ENCODE measurements around the gene TEX14. TPM values are rescaled to one million over a fixed set of nuclear protein-coding genes. Genes with fewer than 3 reads are reported as not detected.

Gene TEX14
- total and polyA plus RNA-seq, 10 of the 15 experiments (the other 5 are each of a cell fraction or from before 2014, with no cell fraction given), result 0.15 to 1.3 (median 0.66) TPM

- intact Hi-C loops (cut with micrococcal nuclease; ENCODE audit: unreplicated experiment) (no loop called here), in situ Hi-C loops (cut with MboI) (no loop called here)
- POLR2A ChIA-PET, result interaction anchor here (0.5 kb wide), 1 partner anchor 24 kb away, joined by 3 read pairs; no protein-coding TSS in a partner anchor
- no peak overlapping the region for H3K27ac ChIP-seq (ENCODE audit: control insufficient read depth, insufficient read depth)
- no peaks in the 10 kb centered on the region for H4K20me1 ChIP-seq (ENCODE audit: control insufficient read depth, insufficient read depth)
- no peaks in the 10 kb centered on the region; a peak in 2 of 4 replicates for H3K36me3 ChIP-seq (ENCODE audit: control insufficient read depth in 2 of 2, insufficient read depth in 2 of 2, low read length in 1 of 2)
- H3K4me1 ChIP-seq (ENCODE audit: control insufficient read depth, insufficient read depth, low read length), result no peaks in the 10 kb centered on the region
- no TSS peak for BruUV-seq (replicated peaks)
- H2AFZ ChIP-seq (ENCODE audit: control insufficient read depth, low read depth, low read length), result no peak overlapping the region
- H3K27me3 ChIP-seq (replicated peaks in 1 of 2; ENCODE audit: control insufficient read depth in 2 of 2, insufficient read depth in 2 of 2, low read length in 1 of 2), result no peaks in the 10 kb centered on the region
- no peak for DNase-seq (ENCODE audit: low read depth, low spot score)
- SMC1A ChIA-PET (ENCODE audit: uncharacterized antibody, unreplicated experiment), result interaction anchor here (1.4 kb wide), 1 partner anchor 9 kb away, joined by 4 read pairs; no protein-coding TSS in a partner anchor
- no peak for ATAC-seq
- H3K4me3 ChIP-seq, result no peak overlapping the region
- RAD21 ChIA-PET (ENCODE audit: unreplicated experiment), result no interaction called here
- H3K79me2 ChIP-seq (ENCODE audit: control insufficient read depth, insufficient read depth, low read length), result no peaks in the 10 kb centered on the region
- CTCF ChIA-PET, result no interaction called here
- no peaks in the 10 kb centered on the region for H3K9me3 ChIP-seq (replicated peaks; ENCODE audit: control insufficient read depth, insufficient read depth, low read length)
- WGBS (ENCODE audit: insufficient coverage, insufficient replicate concordance, low lambda C conversion rate, missing lambda C conversion rate), result 96% methylated on average over 3 of the region's 3 CpGs
- no peak overlapping the region for H3K9ac ChIP-seq (ENCODE audit: control insufficient read depth, insufficient read depth, low read length)
- FAIRE-seq, result no peak
- TF ChIP-seq SREBF1 (IDR thresholded peaks at IDR 0.05; ENCODE audit: low read length), result no peak
- TF ChIP-seq RELB (IDR thresholded peaks at IDR 0.05; ENCODE audit: low read depth), result no peak
- no peak for TF ChIP-seq RAD51 (IDR thresholded peaks at IDR 0.05)
- no peak for TF ChIP-seq TCF7 (IDR thresholded peaks at IDR 0.05; ENCODE audit: borderline replicate concordance)
- no peak for TF ChIP-seq RELA (IDR thresholded peaks at IDR 0.05; ENCODE audit: borderline replicate concordance, partially characterized antibody)
- no peak for TF ChIP-seq PML (IDR thresholded peaks at IDR 0.05; ENCODE audit: low read length)
- no peak for TF ChIP-seq CTCF (IDR thresholded peaks at IDR 0.05 in 2 of 3, conservative IDR thresholded peaks at IDR 0.05 in 1 of 3; ENCODE audit: control insufficient read depth in 2 of 3, extremely low read depth in 1 of 3, insufficient read depth in 1 of 3, low read depth in 3 of 3, low read length in 3 of 3)
- no peak overlapping the region for H3K4me2 ChIP-seq (ENCODE audit: control insufficient read depth, insufficient read depth)
These were observed 42.2 kb upstream of the TEX14 start for GRCh38 chr17:58734040-58734439.

Data from GM12878 (cell line).